ENCODE results near the gene ADA. TPM values are rescaled to one million over a fixed set of nuclear protein-coding genes. Genes with fewer than 3 reads are reported as not detected.
A peak's percentile ranks its signal among the peaks of the same experiment; 100 is the strongest.

The ADA gene
- total and polyA plus RNA-seq, 3 experiments from 2014 or later, result 21.1 to 56.4 (median 21.3) TPM

GRCh38 chr20:44643154-44643519, 8.4 kb downstream of the ADA start:
- Mint-ChIP-seq H3K4me3 (peak overlapping the region in 6 of 7 donors; percentile 58 to 88 (median 77)), H3K4me1 (peaks cover 75 to 84% (median 81%) of the 10 kb centered on the region in 3 donors), H3K27me3 (peaks cover 0 to 1% of the 10 kb centered on the region in 2 donors), H3K9me3 (no peaks in the 10 kb centered on the region), H3K36me3 (peaks cover 12 to 15% (median 12%) of the 10 kb centered on the region in 3 donors), H3K27ac (peak overlapping the region; percentile 92 to 100 (median 98))
- H3K4me1 ChIP-seq (ENCODE audit: insufficient read depth, low read length), result peaks cover 76% of the 10 kb centered on the region
- no peaks in the 10 kb centered on the region for H3K9me3 ChIP-seq (ENCODE audit: low read length)
- DNase-seq, result no peak
- CTCF ChIA-PET, result interaction anchor here (0.9 to 13.3 kb wide), 7 partner anchors 7 to 41 kb away, joined by 3 to 130 read pairs (median 6); no protein-coding TSS in a partner anchor
- H3K27me3 ChIP-seq (ENCODE audit: insufficient read depth, low read length, poor library complexity, severe bottlenecking), result no peaks in the 10 kb centered on the region
- H3K4me3 ChIP-seq (ENCODE audit: low read length), result peak overlapping the region; percentile 1
- no peaks in the 10 kb centered on the region for H3K36me3 ChIP-seq (ENCODE audit: insufficient read depth, low read length)
- POLR2A ChIA-PET, result interaction anchor here (0.8 to 1.7 kb wide), 5 partner anchors 8 to 424 kb away, joined by 3 to 7 read pairs (median 3); no protein-coding TSS in a partner anchor
- H3K27ac ChIP-seq (ENCODE audit: low read depth, low read length), result peak overlapping the region; percentile 69

- Histone ChIP-seq H3K4me3 (ENCODE audit: low read length) (peak overlapping the region; percentile 22), H3K36me3 (ENCODE audit: insufficient read depth, low read length) (no peaks in the 10 kb centered on the region), H3K27me3 (ENCODE audit: insufficient read depth, low read length, poor library complexity, severe bottlenecking) (no peaks in the 10 kb centered on the region), H3K9me3 (ENCODE audit: low read length) (no peaks in the 10 kb centered on the region), H3K4me1 (ENCODE audit: insufficient read depth, low read length) (peaks cover 69% of the 10 kb centered on the region), H3K27ac (ENCODE audit: low read depth, low read length) (peak overlapping the region; percentile 69)
- H3K9me3 Mint-ChIP-seq, result no peaks in the 10 kb centered on the region
- peaks cover 12 to 15% (median 12%) of the 10 kb centered on the region in 3 donors for H3K36me3 Mint-ChIP-seq
- H3K4me3 Mint-ChIP-seq, result peak overlapping the region; percentile 32 to 86 (median 72)
- CTCF ChIA-PET, result interaction anchor here (1.2 to 13.3 kb wide), 7 partner anchors 8 to 96 kb away, joined by 3 to 130 read pairs (median 6); no protein-coding TSS in a partner anchor
- H3K27me3 Mint-ChIP-seq, result peaks cover 0 to 1% of the 10 kb centered on the region in 2 donors
- peak overlapping the region; percentile 92 to 100 (median 98) for H3K27ac Mint-ChIP-seq
- POLR2A ChIA-PET, result interaction anchor here (0.8 to 1.7 kb wide), 6 partner anchors 8 to 424 kb away, joined by 3 to 7 read pairs (median 3); no protein-coding TSS in a partner anchor
- peak in 4 of 5 donors; percentile 17 to 53 (median 28) for DNase-seq
- peaks cover 70 to 78% (median 75%) of the 10 kb centered on the region in 3 donors for H3K4me1 Mint-ChIP-seq
These were observed 9.0 kb downstream of the ADA start for GRCh38 chr20:44642203-44643153.

GRCh38 chr20:44641325-44641724, 10.2 kb downstream of the ADA start:
- no peak for DNase-seq
- Histone ChIP-seq H3K9me3 (ENCODE audit: low read length) (no peaks in the 10 kb centered on the region), H3K27ac (ENCODE audit: low read depth, low read length) (no peak overlapping the region), H3K4me1 (ENCODE audit: insufficient read depth, low read length) (peaks cover 58% of the 10 kb centered on the region), H3K36me3 (ENCODE audit: insufficient read depth, low read length) (peaks cover 1% of the 10 kb centered on the region), H3K4me3 (ENCODE audit: low read length) (no peak overlapping the region), H3K27me3 (ENCODE audit: insufficient read depth, low read length, poor library complexity, severe bottlenecking) (no peaks in the 10 kb centered on the region)
- H3K9me3 Mint-ChIP-seq, result no peaks in the 10 kb centered on the region
- H3K27ac Mint-ChIP-seq, result peak overlapping the region; percentile 92 to 100 (median 98)
- peaks cover 14 to 21% (median 16%) of the 10 kb centered on the region in 3 donors for H3K36me3 Mint-ChIP-seq
- CTCF ChIA-PET, result interaction anchor here (1.2 to 13.3 kb wide), 2 partner anchors 42 to 94 kb away, joined by 3 to 130 read pairs; no protein-coding TSS in a partner anchor
- POLR2A ChIA-PET, result no interaction called here
- peaks cover 0 to 1% of the 10 kb centered on the region in 2 donors for H3K27me3 Mint-ChIP-seq
- peak overlapping the region in 5 of 7 donors; percentile 34 to 82 (median 58) for H3K4me3 Mint-ChIP-seq
- H3K4me1 Mint-ChIP-seq, result peaks cover 61 to 66% (median 63%) of the 10 kb centered on the region in 3 donors

GRCh38 chr20:44640522-44640921, 11.0 kb downstream of the ADA start:
- H3K4me1 ChIP-seq (ENCODE audit: insufficient read depth, low read length), result peaks cover 50% of the 10 kb centered on the region
- peak overlapping the region; percentile 51 to 100 (median 96) for H3K27ac Mint-ChIP-seq
- ChIA-PET POLR2A (no interaction called here), CTCF (interaction anchor here (1.8 kb wide), 1 partner anchor 10 kb away, joined by 5 read pairs; no protein-coding TSS in a partner anchor)
- H3K9me3 ChIP-seq (ENCODE audit: low read length), result no peaks in the 10 kb centered on the region
- peaks cover 0 to 1% of the 10 kb centered on the region in 2 donors for H3K27me3 Mint-ChIP-seq
- H3K4me1 Mint-ChIP-seq, result peaks cover 53 to 58% (median 55%) of the 10 kb centered on the region in 3 donors
- H3K9me3 Mint-ChIP-seq, result no peaks in the 10 kb centered on the region
- H3K36me3 Mint-ChIP-seq, result peaks cover 16 to 29% (median 16%) of the 10 kb centered on the region in 3 donors
- H3K27me3 ChIP-seq (ENCODE audit: insufficient read depth, low read length, poor library complexity, severe bottlenecking), result no peaks in the 10 kb centered on the region
- H3K27ac ChIP-seq (ENCODE audit: low read depth, low read length), result no peak overlapping the region
- peak overlapping the region in 3 of 7 donors; percentile 29 to 75 (median 75) for H3K4me3 Mint-ChIP-seq
- DNase-seq, result no peak
- H3K36me3 ChIP-seq (ENCODE audit: insufficient read depth, low read length), result peaks cover 9% of the 10 kb centered on the region
- H3K4me3 ChIP-seq (ENCODE audit: low read length), result no peak overlapping the region

GRCh38 chr20:44637522-44638372, 13.8 kb downstream of the ADA start:
- peaks cover 18 to 53% (median 20%) of the 10 kb centered on the region in 3 donors for H3K36me3 Mint-ChIP-seq

GRCh38 chr20:44637042-44637441, 14.5 kb downstream of the ADA start:
- peaks cover 17% of the 10 kb centered on the region for H3K36me3 ChIP-seq (ENCODE audit: insufficient read depth, low read length)
- Mint-ChIP-seq H3K27me3 (no peaks in the 10 kb centered on the region), H3K27ac (peak overlapping the region in 2 of 8 donors; percentile 40 to 69), H3K9me3 (no peaks in the 10 kb centered on the region), H3K36me3 (peaks cover 18 to 59% (median 20%) of the 10 kb centered on the region in 3 donors), H3K4me3 (no peak overlapping the region), H3K4me1 (peaks cover 21 to 23% (median 22%) of the 10 kb centered on the region in 3 donors)
- no peaks in the 10 kb centered on the region for H3K27me3 ChIP-seq (ENCODE audit: insufficient read depth, low read length, poor library complexity, severe bottlenecking)
- H3K9me3 ChIP-seq (ENCODE audit: low read length), result no peaks in the 10 kb centered on the region
- no peak overlapping the region for H3K4me3 ChIP-seq (ENCODE audit: low read length)
- peaks cover 15% of the 10 kb centered on the region for H3K4me1 ChIP-seq (ENCODE audit: insufficient read depth, low read length)
- POLR2A ChIA-PET, result no interaction called here
- H3K27ac ChIP-seq (ENCODE audit: low read depth, low read length), result no peak overlapping the region
- CTCF ChIA-PET, result interaction anchor here (1.0 kb wide), 1 partner anchor 9 kb away, joined by 3 read pairs; no protein-coding TSS in a partner anchor
- DNase-seq, result no peak

More at GRCh38 chr20:44637522-44638372, 13.8 kb downstream of the ADA start:
- Mint-ChIP-seq H3K9me3 (no peaks in the 10 kb centered on the region), H3K4me1 (peaks cover 28 to 30% (median 29%) of the 10 kb centered on the region in 3 donors), H3K27me3 (no peaks in the 10 kb centered on the region), H3K27ac (peak overlapping the region in 2 of 8 donors; percentile 11 to 32), H3K4me3 (no peak overlapping the region)
- ChIA-PET CTCF (interaction anchor here (1.0 to 2.3 kb wide), 2 partner anchors 8 to 45 kb away, joined by 3 to 9 read pairs; no protein-coding TSS in a partner anchor), POLR2A (no interaction called here)
- DNase-seq, result no peak
- H3K4me3 ChIP-seq (ENCODE audit: low read length), result no peak overlapping the region
- H3K4me1 ChIP-seq (ENCODE audit: insufficient read depth, low read length), result peaks cover 22% of the 10 kb centered on the region
- H3K27ac ChIP-seq (ENCODE audit: low read depth, low read length), result no peak overlapping the region
- no peaks in the 10 kb centered on the region for H3K27me3 ChIP-seq (ENCODE audit: insufficient read depth, low read length, poor library complexity, severe bottlenecking)
- peaks cover 17% of the 10 kb centered on the region for H3K36me3 ChIP-seq (ENCODE audit: insufficient read depth, low read length)
- H3K9me3 ChIP-seq (ENCODE audit: low read length), result no peaks in the 10 kb centered on the region

- DNase-seq, result no peak
- Mint-ChIP-seq H3K27me3 (no peaks in the 10 kb centered on the region), H3K4me1 (peaks cover 11 to 15% (median 12%) of the 10 kb centered on the region in 3 donors), H3K36me3 (peaks cover 20 to 67% (median 23%) of the 10 kb centered on the region in 3 donors), H3K4me3 (no peak overlapping the region), H3K9me3 (no peaks in the 10 kb centered on the region), H3K27ac (peak overlapping the region in 1 of 8 donors; percentile 61)
- Histone ChIP-seq H3K36me3 (ENCODE audit: insufficient read depth, low read length) (peaks cover 17% of the 10 kb centered on the region), H3K9me3 (ENCODE audit: low read length) (no peaks in the 10 kb centered on the region), H3K4me3 (ENCODE audit: low read length) (no peak overlapping the region), H3K27me3 (ENCODE audit: insufficient read depth, low read length, poor library complexity, severe bottlenecking) (no peaks in the 10 kb centered on the region), H3K4me1 (ENCODE audit: insufficient read depth, low read length) (peaks cover 3% of the 10 kb centered on the region), H3K27ac (ENCODE audit: low read depth, low read length) (no peak overlapping the region)
- CTCF ChIA-PET, result interaction anchor here (0.8 to 1.2 kb wide), 3 partner anchors 10 to 48 kb away, joined by 3 read pairs; no protein-coding TSS in a partner anchor
- POLR2A ChIA-PET, result interaction anchor here (0.7 kb wide), 1 partner anchor 19 kb away, joined by 4 read pairs; no protein-coding TSS in a partner anchor
These were observed 15.6 kb downstream of the ADA start for GRCh38 chr20:44635877-44636276.
